Endothelial cell of umbilical vein (primary cell): ENCODE results near the gene CCDC177. TPM values are rescaled to one million over a fixed set of nuclear protein-coding genes. Genes with fewer than 3 reads are reported as not detected.

Source experiments
- BruUV-seq: library from RNA; stranded (reverse); fragments of 400-500 nt; replicated peaks from 2 replicates; lab custom pipeline; 2021; lab: Mats Ljungman, UMichigan
- CTCF ChIA-PET: fragments of 300-600, 350-600 bp; sonication (Branson Sonifier 250); formaldehyde crosslinking; loops from one replicate; lab custom pipeline; 2021; ENCODE audit warnings: antibody characterized with exemption, inconsistent platforms; lab: Charles Lee
- POLR2A ChIA-PET: fragments of 300-600, 350-600 bp; sonication (Branson Sonifier 250); formaldehyde crosslinking; loops from one replicate; lab custom pipeline; 2021; ENCODE audit warnings: antibody characterized with exemption, inconsistent platforms; lab: Charles Lee
- DNase-seq: peaks from one replicate; pipeline ENCODE4 v3.0.0-alpha.2; 2011; ENCODE audit warnings: low read depth, low spot score
- FAIRE-seq: peaks from 2 replicates; lab custom pipeline; 2011; peaks lifted over from hg19 to GRCh38; lab: Jason Lieb, UNC
- H2AFZ ChIP-seq: 2 replicates; pipeline ENCODE4 v1.6.0; 2012; ENCODE audit warnings: low read depth, low read length, control low read depth, inconsistent platforms
- H3K27ac ChIP-seq: 2 replicates; pipeline ENCODE4 v1.5.1; 2011; ENCODE audit warnings: low read depth, mild to moderate bottlenecking, control low read depth, low read length, moderate library complexity; ENCODE audit not compliant: insufficient read depth
- H3K27me3 ChIP-seq, 2 experiments: 2 replicates each; pipeline versions ENCODE4 v1.6.0 to v1.6.1; 2011; ENCODE audit warnings: low read length in 2 of 2, mixed read lengths in 1 of 2; ENCODE audit not compliant: control insufficient read depth in 2 of 2, insufficient read depth in 2 of 2
- H3K36me3 ChIP-seq, 2 experiments: 2 replicates in 1 of 2; 3 replicates in 1 of 2; pipeline ENCODE4 v1.5.1; 2011; ENCODE audit warnings: low read length in 2 of 2, mild to moderate bottlenecking in 1 of 2, moderate library complexity in 1 of 2; ENCODE audit not compliant: control insufficient read depth in 2 of 2, insufficient read depth in 2 of 2; ENCODE audit errors: extremely low read depth in 1 of 2
- H3K4me1 ChIP-seq: 3 replicates; pipeline ENCODE4 v1.5.1; 2011; ENCODE audit warnings: mild to moderate bottlenecking, low read length; ENCODE audit not compliant: control insufficient read depth, insufficient read depth; ENCODE audit errors: extremely low read depth
- H3K4me2 ChIP-seq: 2 replicates; pipeline ENCODE4 v1.6.1; 2011; ENCODE audit warnings: low read length, control low read depth, mixed read lengths; ENCODE audit not compliant: insufficient read depth
- H3K4me3 ChIP-seq, 3 experiments: fragments of 200-600 bp in 1 of 3; sonication (generic), shearing (Covaris generic) in 1 of 3; replicated peaks in 1 of 3; 2 replicates each; pipeline ENCODE4 v1.5.1; 2011 to 2016; ENCODE audit warnings: control low read depth in 3 of 3, low read length in 3 of 3, mild to moderate bottlenecking in 2 of 3, inconsistent platforms in 1 of 3, low read depth in 1 of 3, moderate library complexity in 1 of 3; ENCODE audit not compliant: insufficient read depth in 1 of 3
- H3K79me2 ChIP-seq: 2 replicates; pipeline ENCODE4 v1.6.0; 2012; ENCODE audit warnings: low read length, inconsistent platforms; ENCODE audit not compliant: control insufficient read depth, insufficient read depth
- H3K9ac ChIP-seq: replicated peaks from 2 replicates; pipeline ENCODE3; 2011; ENCODE audit warnings: low read length, control low read depth; ENCODE audit not compliant: insufficient read depth; ENCODE audit errors: extremely low read depth
- H3K9me1 ChIP-seq: replicated peaks from 3 replicates; pipeline ENCODE4 v1.6.0; 2011; ENCODE audit warnings: mild to moderate bottlenecking, low read length; ENCODE audit not compliant: control insufficient read depth, insufficient read depth; ENCODE audit errors: extremely low read depth
- H3K9me3 ChIP-seq: replicated peaks from 2 replicates; pipeline ENCODE4 v1.5.1; 2012; ENCODE audit warnings: low read length, inconsistent platforms; ENCODE audit not compliant: control insufficient read depth, insufficient read depth
- H4K20me1 ChIP-seq: replicated peaks from 2 replicates; pipeline ENCODE3; 2011; ENCODE audit warnings: mild to moderate bottlenecking, low read length; ENCODE audit not compliant: control insufficient read depth, insufficient read depth; ENCODE audit errors: extremely low read depth
- EZH2 ChIP-seq: IDR thresholded peaks from 2 replicates; pipeline ENCODE4 v1.6.1; 2012; ENCODE audit warnings: borderline replicate concordance, low read depth, mild to moderate bottlenecking, moderate library complexity, low read length, inconsistent platforms; ENCODE audit not compliant: severe bottlenecking
- FOS ChIP-seq: IDR thresholded peaks from 2 replicates; pipeline ENCODE4 v1.6.1; 2011; ENCODE audit warnings: mild to moderate bottlenecking, low read length, moderate library complexity, borderline replicate concordance; ENCODE audit not compliant: insufficient read depth
- GATA2 ChIP-seq: IDR thresholded peaks from 2 replicates; pipeline ENCODE4 v1.7.0; 2011; ENCODE audit warnings: low read depth, mild to moderate bottlenecking, moderate library complexity, mixed read lengths, low read length; ENCODE audit not compliant: insufficient read length, insufficient read depth
- JUN ChIP-seq: IDR thresholded peaks from 2 replicates; pipeline ENCODE4 v1.6.1; 2011; ENCODE audit warnings: borderline replicate concordance, low read depth; ENCODE audit not compliant: insufficient read length, insufficient read depth
- MAX ChIP-seq: IDR thresholded peaks from 2 replicates; pipeline ENCODE4 v1.6.1; 2011; ENCODE audit not compliant: insufficient read depth, insufficient read length
- MYC ChIP-seq: IDR thresholded peaks from one replicate; pipeline ENCODE4 v1.6.1; 2011; ENCODE audit warnings: mild to moderate bottlenecking, low read depth, low read length
- POLR2A ChIP-seq: IDR thresholded peaks from 2 replicates; pipeline ENCODE4 v1.6.1; 2012; ENCODE audit warnings: low read depth, mild to moderate bottlenecking, control low read depth, low read length
- POLR2AphosphoS5 ChIP-seq: IDR thresholded peaks from 2 replicates; pipeline ENCODE4 v1.6.1; 2012; ENCODE audit warnings: low read depth, mild to moderate bottlenecking, control low read depth, low read length, moderate library complexity; ENCODE audit not compliant: insufficient read depth
- dilution Hi-C: fragments of 300-500 bp; cut with MboI; formaldehyde crosslinking; loops from one replicate; pipeline ENCODE4 v1.15.0; 2019; ENCODE audit warnings: low sequenced_read_pairs; ENCODE audit not compliant: extremely low pct_ligation_motif_present
- intact Hi-C: fragments of 100-400 bp; cut with micrococcal nuclease; formaldehyde crosslinking; loops from one replicate; pipeline ENCODE4 v1.10.0; 2022
- polyA plus RNA-seq, 4 experiments: library from polyadenylated mRNA; depleted of rRNA in 3 of 4; stranded (reverse) in 3 of 4; unstranded in 1 of 4; fragments of >200 nt; gene quantifications; 2 replicates each; pipeline versions ENCODE4 v1.2.1 to v1.2.3, GENCODE V29; 2011 to 2012; ENCODE audit warnings: missing spikeins in 1 of 4
- total RNA-seq: library from RNA; stranded (reverse); gene quantifications from 2 replicates; pipeline ENCODE4 v1.2.3, GENCODE V29; 2021
- TF ChIP-seq, protein P1 (sequence below), 2 donors: IDR thresholded peaks; 1 replicate in 1 of 2; 2 replicates in 1 of 2; pipeline ENCODE4 v1.5.1; 2011; ENCODE audit warnings: low read length in 2 of 2, mild to moderate bottlenecking in 2 of 2, moderate library complexity in 2 of 2, control low read depth in 1 of 2, inconsistent platforms in 1 of 2, low read depth in 1 of 2; ENCODE audit not compliant: insufficient read depth in 1 of 2; ENCODE audit errors: extremely low read depth in 1 of 2

CCDC177 gene
- total and polyA plus RNA-seq, 2 donors (not counting 3 experiments of a cell fraction or from before 2014, with no cell fraction given) = not detected

DNA sequence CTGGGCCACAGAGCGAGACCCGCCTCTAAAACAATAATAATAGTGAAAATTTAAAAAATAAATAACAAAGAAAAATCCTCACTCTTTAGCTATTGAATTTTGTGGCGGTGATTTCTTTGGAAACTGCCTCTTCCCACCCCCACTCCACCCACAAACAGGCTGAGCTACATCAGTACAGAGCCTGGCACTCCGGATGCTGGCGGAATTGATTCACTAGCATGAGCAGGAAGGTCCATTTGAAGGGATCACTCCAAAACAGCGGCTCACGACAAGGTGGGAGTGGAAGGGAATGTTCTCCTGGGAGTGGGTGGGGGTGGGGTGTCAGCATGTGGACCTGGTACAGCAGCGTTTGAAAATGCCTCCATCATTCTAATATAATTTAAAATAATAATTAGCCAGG, 26.1 kb downstream of the CCDC177 start:
- Histone ChIP-seq H3K27me3 (peaks cover 4 to 14% of the 10 kb centered on the region in 2 experiments), H3K4me1 (no peaks in the 10 kb centered on the region), H3K9me1 (no peaks in the 10 kb centered on the region), H3K36me3 (no peaks in the 10 kb centered on the region), H3K4me2 (no peak overlapping the region), H3K9ac (no peak overlapping the region), H3K9me3 (no peaks in the 10 kb centered on the region), H2AFZ (no peak overlapping the region), H3K27ac (no peak overlapping the region), H3K4me3 (no peak overlapping the region), H4K20me1 (no peaks in the 10 kb centered on the region), H3K79me2 (no peaks in the 10 kb centered on the region)
- intact Hi-C loops (no loop called here), dilution Hi-C loops (no loop called here)
- no peak for DNase-seq
- POLR2A ChIA-PET = no interaction called here
- no peak for TF ChIP-seq POLR2AphosphoS5
- TF ChIP-seq, protein P1, sequence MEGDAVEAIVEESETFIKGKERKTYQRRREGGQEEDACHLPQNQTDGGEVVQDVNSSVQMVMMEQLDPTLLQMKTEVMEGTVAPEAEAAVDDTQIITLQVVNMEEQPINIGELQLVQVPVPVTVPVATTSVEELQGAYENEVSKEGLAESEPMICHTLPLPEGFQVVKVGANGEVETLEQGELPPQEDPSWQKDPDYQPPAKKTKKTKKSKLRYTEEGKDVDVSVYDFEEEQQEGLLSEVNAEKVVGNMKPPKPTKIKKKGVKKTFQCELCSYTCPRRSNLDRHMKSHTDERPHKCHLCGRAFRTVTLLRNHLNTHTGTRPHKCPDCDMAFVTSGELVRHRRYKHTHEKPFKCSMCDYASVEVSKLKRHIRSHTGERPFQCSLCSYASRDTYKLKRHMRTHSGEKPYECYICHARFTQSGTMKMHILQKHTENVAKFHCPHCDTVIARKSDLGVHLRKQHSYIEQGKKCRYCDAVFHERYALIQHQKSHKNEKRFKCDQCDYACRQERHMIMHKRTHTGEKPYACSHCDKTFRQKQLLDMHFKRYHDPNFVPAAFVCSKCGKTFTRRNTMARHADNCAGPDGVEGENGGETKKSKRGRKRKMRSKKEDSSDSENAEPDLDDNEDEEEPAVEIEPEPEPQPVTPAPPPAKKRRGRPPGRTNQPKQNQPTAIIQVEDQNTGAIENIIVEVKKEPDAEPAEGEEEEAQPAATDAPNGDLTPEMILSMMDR (IDR thresholded peaks at IDR 0.05; ENCODE audit: extremely low read depth in 1 of 2, insufficient read depth in 1 of 2, low read depth in 1 of 2, low read length in 2 of 2) = no peak
- TF ChIP-seq MYC = no peak
- TF ChIP-seq FOS = no peak
- no peak for TF ChIP-seq POLR2A
- TF ChIP-seq GATA2 = no peak
- TF ChIP-seq EZH2 = no peak
- TF ChIP-seq JUN = no peak
- no peak for TF ChIP-seq MAX
- CTCF ChIA-PET = interaction anchor here (0.6 to 3.1 kb wide), 16 partner anchors 9 to 764 kb away, joined by 3 to 26 read pairs (median 6); partner anchors contain the start of gene CCDC177
- FAIRE-seq = no peak
- BruUV-seq = no TSS peak
